Measurements from ENCODE around the gene NEURL1B.

Gene NEURL1B

DNA sequence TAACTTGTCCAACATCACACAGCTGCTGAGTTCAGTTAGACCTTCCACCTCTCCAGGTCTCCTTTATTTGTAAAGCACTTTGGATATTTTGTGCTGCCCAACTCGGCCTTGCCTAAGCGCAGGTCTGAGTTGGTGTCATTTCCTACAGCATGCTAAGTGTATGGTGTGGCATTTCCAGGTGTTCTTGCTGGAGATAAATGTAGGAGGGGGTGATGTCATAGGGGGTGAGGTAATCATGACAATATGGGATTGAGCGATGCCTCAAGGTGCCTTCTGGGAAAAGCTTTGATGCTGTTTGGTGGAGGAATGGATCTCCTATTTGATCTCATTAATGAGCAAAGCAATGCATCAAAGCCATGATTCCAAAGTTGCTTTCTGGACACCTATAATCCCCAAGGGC lies 32.3 kb upstream of the NEURL1B start:
- DNase-seq (ENCODE audit: low spot score), result no peak
- no peak for TF ChIP-seq CTCF (IDR thresholded peaks at IDR 0.05; ENCODE audit: extremely low read depth, insufficient read depth, missing control alignments)
- in situ Hi-C loops (cut with MboI; ENCODE audit: low pct_unique_long_range_greater_than_20kb, low sequenced_read_pairs, unreplicated experiment), result no loop called here

DNA sequence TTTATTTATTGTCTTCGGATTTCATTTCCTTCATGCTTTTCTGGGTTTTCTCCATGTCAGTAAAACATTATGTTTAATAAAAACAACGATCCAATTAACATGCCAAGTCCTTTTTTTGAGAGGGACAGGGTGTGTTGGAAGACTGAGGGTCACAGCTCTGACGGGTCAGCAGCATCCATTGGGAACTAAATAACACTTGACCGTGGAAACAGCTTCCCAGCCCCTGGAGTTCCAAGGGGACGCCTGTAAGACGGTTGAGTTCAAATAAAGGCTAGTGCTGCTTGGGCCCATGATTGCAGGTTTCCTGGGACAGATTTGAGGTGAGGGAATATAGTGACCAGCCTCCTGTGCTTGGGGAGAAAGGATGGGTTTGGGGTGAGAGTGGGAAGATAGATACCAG lies 30.4 kb upstream of the NEURL1B start:
- no peak for TF ChIP-seq CTCF (IDR thresholded peaks at IDR 0.05; ENCODE audit: extremely low read depth, insufficient read depth, missing control alignments)
- in situ Hi-C loops (cut with MboI; ENCODE audit: low pct_unique_long_range_greater_than_20kb, low sequenced_read_pairs, unreplicated experiment), result no loop called here

GRCh38 chr5:172611913-172612312 lies 29.1 kb upstream of the NEURL1B start:
- in situ Hi-C loops (cut with MboI; ENCODE audit: low pct_unique_long_range_greater_than_20kb, low sequenced_read_pairs, unreplicated experiment), result no loop called here
- DNase-seq (ENCODE audit: low spot score), result no peak
- TF ChIP-seq CTCF (IDR thresholded peaks at IDR 0.05; ENCODE audit: extremely low read depth, insufficient read depth, missing control alignments), result no peak

More for the DNA sequence above, 30.4 kb upstream of the NEURL1B start:
- no peak for DNase-seq (ENCODE audit: low spot score)

DNA sequence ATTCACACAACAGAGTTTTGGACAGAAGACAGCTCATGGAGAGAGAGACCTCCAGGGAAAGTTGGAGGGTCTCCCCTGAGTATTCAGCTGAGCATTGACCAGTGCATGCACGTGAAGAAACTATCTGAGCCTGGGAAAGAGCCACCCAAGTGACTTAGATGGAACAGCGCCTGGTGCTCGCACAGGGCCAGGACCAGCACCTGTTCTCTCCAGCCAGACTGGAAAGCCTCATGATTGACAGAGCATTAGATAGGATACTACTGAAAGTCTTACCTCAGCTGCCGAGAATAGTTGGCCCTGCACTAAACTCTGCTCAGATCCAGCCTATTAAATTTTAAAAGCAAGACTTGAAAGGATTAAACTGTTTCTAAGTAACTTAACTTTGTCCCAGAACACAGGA lies 28.3 kb upstream of the NEURL1B start:
- TF ChIP-seq CTCF (IDR thresholded peaks at IDR 0.05; ENCODE audit: extremely low read depth, insufficient read depth, missing control alignments), result no peak
- no peak for DNase-seq (ENCODE audit: low spot score)
- in situ Hi-C loops (cut with MboI; ENCODE audit: low pct_unique_long_range_greater_than_20kb, low sequenced_read_pairs, unreplicated experiment), result no loop called here

- TF ChIP-seq CTCF (IDR thresholded peaks at IDR 0.05; ENCODE audit: extremely low read depth, insufficient read depth, missing control alignments), result no peak
- DNase-seq (ENCODE audit: low spot score), result no peak
- in situ Hi-C loops (cut with MboI; ENCODE audit: low pct_unique_long_range_greater_than_20kb, low sequenced_read_pairs, unreplicated experiment), result no loop called here
Observed at GRCh38 chr5:172616136-172616535, 24.9 kb upstream of the NEURL1B start.

GRCh38 chr5:172616730-172617129 lies 24.3 kb upstream of the NEURL1B start:
- in situ Hi-C loops (cut with MboI; ENCODE audit: low pct_unique_long_range_greater_than_20kb, low sequenced_read_pairs, unreplicated experiment), result no loop called here
- DNase-seq (ENCODE audit: low spot score), result no peak
- TF ChIP-seq CTCF (IDR thresholded peaks at IDR 0.05; ENCODE audit: extremely low read depth, insufficient read depth, missing control alignments), result no peak

DNA sequence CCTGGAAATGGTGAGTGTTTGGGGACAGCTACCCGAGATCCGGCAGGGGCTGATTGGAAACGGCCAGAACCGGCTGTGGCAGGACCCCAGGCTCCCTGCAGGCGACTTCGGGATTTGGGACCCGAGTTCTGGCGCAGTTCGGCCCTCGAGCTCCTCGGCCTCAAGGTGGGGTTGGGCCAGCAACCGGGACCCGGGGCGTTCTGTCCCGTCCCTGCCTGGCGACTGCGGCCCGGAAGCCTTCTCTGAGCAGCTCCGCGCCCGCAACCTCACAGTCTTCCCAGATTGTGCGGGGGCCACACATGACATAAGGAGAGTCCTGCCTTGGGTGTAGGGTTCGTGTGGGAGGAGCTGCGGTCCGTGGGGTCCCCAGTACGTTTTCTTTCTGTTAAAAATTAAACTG lies 23.2 kb upstream of the NEURL1B start:
- no peak for TF ChIP-seq CTCF (IDR thresholded peaks at IDR 0.05; ENCODE audit: extremely low read depth, insufficient read depth, missing control alignments)
- in situ Hi-C loops (cut with MboI; ENCODE audit: low pct_unique_long_range_greater_than_20kb, low sequenced_read_pairs, unreplicated experiment), result no loop called here
- no peak for DNase-seq (ENCODE audit: low spot score)
